ENCODE data around the gene TRAPPC2B.

GRCh38 chr19:57398868-57399267, 35.5 kb downstream of the TRAPPC2B start:
- TF ChIP-seq POLR2AphosphoS5 (IDR thresholded peaks at IDR 0.05; ENCODE audit: borderline replicate concordance, low read depth, low read length) (no peak), EZH2 (IDR thresholded peaks at IDR 0.05) (no peak), FOXP2 (optimal IDR thresholded peaks at IDR 0.05; ENCODE audit: control extremely low read depth, extremely low read length, insufficient read depth) (no peak)
